Breast epithelium (tissue), 4 donors: Measurements from ENCODE around the gene NUDT19. TPM values are rescaled to one million over a fixed set of nuclear protein-coding genes. Genes with fewer than 3 reads are reported as not detected.
"Not testable (repeated sequence)": the region's sequence is repeated elsewhere in the genome, so short reads cannot be mapped to it uniquely, and the experiment has no call there.

Source experiments
- DNase-seq, 2 donors: peaks; one replicate each; pipeline ENCODE4 v3.0.0-alpha.2; 2019; ENCODE audit warnings: low spot score in 2 of 2
- H3K27ac ChIP-seq, 2 donors: fragments of 200-600 bp; sonication (generic) in 1 of 2; one replicate each; pipeline ENCODE4 v1.5.1; 2016 to 2019; ENCODE audit warnings: mild to moderate bottlenecking in 1 of 2
- H3K27me3 ChIP-seq, 2 donors: fragments of 200-600 bp; sonication (generic) in 1 of 2; one replicate each; pipeline versions ENCODE4 v1.5.1 to v1.6.0; 2017 to 2019; ENCODE audit warnings: control low read depth in 1 of 2, mild to moderate bottlenecking in 1 of 2
- H3K36me3 ChIP-seq: fragments of 200-600 bp; one replicate; pipeline ENCODE4 v1.5.1; 2019
- H3K4me1 ChIP-seq, 2 donors: fragments of 200-600 bp; sonication (generic); one replicate each; pipeline ENCODE4 v1.5.1; 2016 to 2019; ENCODE audit warnings: control low read depth in 1 of 2
- H3K4me3 ChIP-seq, 3 donors: fragments of 200-600 bp; sonication (generic); 1 replicate in 2 of 3; 2 replicates in 1 of 3; pipeline ENCODE4 v1.5.1; 2016 to 2019; ENCODE audit warnings: mild to moderate bottlenecking in 3 of 3, moderate library complexity in 2 of 3
- H3K9me3 ChIP-seq, 2 donors: fragments of 200-600 bp; sonication (generic) in 1 of 2; one replicate each; pipeline ENCODE4 v1.5.1; 2016 to 2019; ENCODE audit warnings: control low read depth in 1 of 2
- CTCF ChIP-seq, 3 donors: fragments of 450-650 bp; IDR thresholded peaks; one replicate each; pipeline ENCODE4 v1.5.1; 2016 to 2017; ENCODE audit warnings: antibody characterized with exemption in 3 of 3, mild to moderate bottlenecking in 3 of 3, moderate library complexity in 3 of 3
- POLR2A ChIP-seq: fragments of 450-650 bp; IDR thresholded peaks from one replicate; pipeline ENCODE4 v1.6.1; 2016; ENCODE audit warnings: antibody characterized with exemption, mild to moderate bottlenecking, moderate library complexity
- POLR2AphosphoS5 ChIP-seq, 3 donors: sonication (generic); formaldehyde crosslinking; IDR thresholded peaks; one replicate each; pipeline ENCODE4 v1.6.1; 2017; ENCODE audit warnings: antibody characterized with exemption in 3 of 3
- intact Hi-C: fragments of 100-400 bp; cut with DNase I; formaldehyde crosslinking; loops from one replicate; pipeline ENCODE4 v1.15.1; 2023; ENCODE audit warnings: low total_unique reads
- total RNA-seq, 3 donors: library from RNA; depleted of rRNA; stranded (reverse); fragments of >200 nt; gene quantifications; one replicate each; pipeline ENCODE4 v1.1.0, GENCODE V29; 2016

Gene NUDT19
- total RNA-seq, 3 donors from 2014 or later, result 7.2 to 9.5 (median 8.0) TPM

- no peak overlapping the region for H3K4me3 ChIP-seq
- no peak for DNase-seq
- intact Hi-C loops, result no loop called here
- no peak overlapping the region for H3K27ac ChIP-seq
- H3K36me3 ChIP-seq, result no peaks in the 10 kb centered on the region
- H3K9me3 ChIP-seq, result no peaks in the 10 kb centered on the region
- no peaks in the 10 kb centered on the region for H3K4me1 ChIP-seq
- no peak for TF ChIP-seq POLR2AphosphoS5 (IDR thresholded peaks at IDR 0.05)
- no peak for TF ChIP-seq POLR2A
- no peak for TF ChIP-seq CTCF (IDR thresholded peaks at IDR 0.05)
- no peaks in the 10 kb centered on the region for H3K27me3 ChIP-seq
Measured at GRCh38 chr19:32688311-32688710, 3.3 kb upstream of the NUDT19 start.

DNA sequence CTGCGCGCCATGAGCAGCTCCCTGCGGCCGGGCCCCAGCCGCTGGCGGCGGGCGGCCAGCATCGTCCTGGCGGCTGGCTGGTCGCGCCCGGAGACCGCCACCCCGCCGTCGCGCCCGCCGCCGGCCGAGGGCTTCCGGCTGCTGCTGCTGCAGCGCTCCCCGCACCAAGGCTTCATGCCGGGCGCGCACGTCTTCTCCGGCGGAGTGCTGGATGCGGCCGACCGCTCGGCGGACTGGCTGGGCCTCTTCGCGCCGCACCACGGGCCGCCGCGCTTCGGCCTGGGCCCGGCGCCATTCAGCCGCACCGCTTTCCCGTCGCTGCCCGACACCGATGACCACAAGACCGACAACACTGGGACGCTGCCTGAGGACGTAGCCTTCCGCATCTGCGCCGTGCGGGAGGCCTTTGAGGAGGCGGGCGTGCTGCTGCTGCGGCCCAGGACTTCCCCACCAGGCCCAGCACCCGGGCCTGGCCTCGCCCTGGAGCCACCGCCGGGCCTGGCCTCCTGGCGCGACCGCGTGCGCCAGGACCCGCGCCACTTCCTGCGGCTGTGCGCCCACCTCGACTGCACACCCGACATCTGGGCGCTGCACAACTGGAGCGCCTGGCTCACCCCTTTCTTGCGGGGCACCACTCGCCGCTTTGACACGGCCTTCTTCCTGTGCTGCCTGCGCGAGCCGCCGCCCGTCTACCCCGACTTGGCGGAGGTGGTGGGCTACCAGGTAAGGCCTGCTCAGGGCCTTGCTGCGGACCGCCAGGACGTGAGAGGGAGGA is 518 bp downstream of the NUDT19 start:
- Histone ChIP-seq H3K9me3 (no peaks in the 10 kb centered on the region), H3K36me3 (no peaks in the 10 kb centered on the region), H3K4me3 (peak overlapping the region; percentile 64 to 97 (median 78)), H3K27ac (peak overlapping the region; percentile 79 to 93), H3K27me3 (no peaks in the 10 kb centered on the region), H3K4me1 (peaks cover 0 to 5% of the 10 kb centered on the region in 2 donors)
- peak in 1 of 2 donors; percentile 67 for DNase-seq
- no peak for TF ChIP-seq POLR2AphosphoS5 (IDR thresholded peaks at IDR 0.05)
- TF ChIP-seq POLR2A, result no peak
- TF ChIP-seq CTCF (IDR thresholded peaks at IDR 0.05), result no peak
- intact Hi-C loops, result no loop called here

- intact Hi-C loops, result no loop called here
- peak overlapping the region; percentile 79 to 93 for H3K27ac ChIP-seq
Measured at GRCh38 chr19:32692727-32693061, 1.1 kb downstream of the NUDT19 start.

DNA sequence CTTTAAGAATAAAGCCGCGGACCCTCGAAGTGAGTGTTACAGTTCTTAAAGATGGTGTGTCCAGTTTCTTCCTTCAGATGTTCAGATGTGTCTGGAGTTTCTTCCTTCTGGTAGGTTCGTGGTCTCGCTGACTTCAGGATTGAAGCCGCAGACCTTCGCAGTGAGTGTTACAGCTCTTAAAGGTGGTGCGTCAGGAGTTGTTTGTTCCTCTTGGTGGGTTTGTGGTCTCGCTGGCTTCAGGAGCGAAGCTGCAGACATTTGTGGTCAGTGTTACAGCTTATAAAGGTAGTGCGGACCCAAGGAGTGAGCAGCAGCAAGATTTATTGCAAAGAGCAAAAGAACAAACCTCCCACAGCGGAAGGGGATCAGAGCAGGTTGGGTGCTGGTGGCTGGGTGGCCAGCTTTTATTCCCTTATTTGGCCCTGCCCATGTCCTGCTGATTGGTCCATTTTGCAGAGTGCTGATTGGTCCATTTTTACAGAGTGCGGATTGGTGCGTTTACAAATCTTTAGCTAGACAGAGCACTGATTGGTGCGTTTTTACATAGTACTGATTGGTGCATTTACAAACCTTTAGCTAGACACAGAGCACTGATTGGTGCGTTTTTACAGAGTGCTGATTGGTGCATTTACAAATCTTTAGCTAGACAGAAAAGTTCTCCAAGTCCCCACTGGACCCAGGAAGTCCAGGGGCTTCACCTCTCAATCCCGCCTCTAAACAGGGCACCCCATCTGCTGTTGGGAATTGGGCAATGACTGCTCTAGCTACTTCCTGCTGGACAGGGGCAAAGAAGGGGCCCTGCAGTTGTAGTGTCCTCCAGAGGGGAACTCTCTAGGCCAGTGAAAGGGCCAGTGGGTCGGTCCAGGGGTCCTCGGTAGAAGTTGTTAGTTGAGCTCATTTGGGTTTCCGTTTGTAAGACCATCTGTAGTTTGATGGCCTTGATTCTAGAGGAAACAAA is 1.8 kb downstream of the NUDT19 start:
- DNase-seq, H3K36me3 ChIP-seq, H3K9me3 ChIP-seq, H3K4me1 ChIP-seq, H3K27me3 ChIP-seq, intact Hi-C loops: not testable (repeated sequence)
- Histone ChIP-seq H3K27ac (peak overlapping the region in 1 of 2 donors; percentile 49), H3K4me3 (peak overlapping the region; percentile 64 to 97 (median 78))

More at GRCh38 chr19:32692727-32693061, 1.1 kb downstream of the NUDT19 start:
- H3K4me1 ChIP-seq, result peaks cover 0 to 5% of the 10 kb centered on the region in 2 donors
- TF ChIP-seq POLR2A, result no peak
- TF ChIP-seq POLR2AphosphoS5 (IDR thresholded peaks at IDR 0.05), result no peak
- H3K27me3 ChIP-seq, result no peaks in the 10 kb centered on the region
- no peaks in the 10 kb centered on the region for H3K9me3 ChIP-seq
- H3K4me3 ChIP-seq, result peak overlapping the region; percentile 64 to 97 (median 78)
- H3K36me3 ChIP-seq, result no peaks in the 10 kb centered on the region
- DNase-seq, result no peak

GRCh38 chr19:32694316-32694715 is 2.7 kb downstream of the NUDT19 start:
- H3K9me3 ChIP-seq, H3K36me3 ChIP-seq, H3K4me1 ChIP-seq, H3K27me3 ChIP-seq, intact Hi-C loops, DNase-seq: not testable (repeated sequence)
- H3K27ac ChIP-seq, result peak overlapping the region in 1 of 2 donors; percentile 49
- peak overlapping the region in 2 of 3 donors; percentile 78 to 97 for H3K4me3 ChIP-seq

DNA sequence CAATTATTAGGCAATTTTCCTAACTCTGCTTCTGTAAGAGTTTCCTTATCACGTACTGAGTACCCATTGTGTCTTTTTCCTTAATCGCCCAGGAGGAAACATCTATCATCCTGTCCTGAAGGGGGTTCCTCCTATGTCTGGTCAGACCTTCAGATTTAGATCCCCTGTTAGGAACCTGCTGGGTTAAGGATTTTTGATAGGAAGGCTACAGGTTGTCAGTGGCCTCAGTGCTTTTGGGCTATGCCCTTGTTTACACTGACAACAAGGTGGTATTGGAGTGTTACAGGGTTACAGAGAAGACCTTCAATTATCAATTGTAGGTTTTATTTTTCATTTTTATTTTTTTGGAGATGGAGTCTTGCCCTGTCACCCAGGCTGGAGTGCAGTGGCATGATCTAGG is 3.2 kb downstream of the NUDT19 start:
- DNase-seq, H3K4me1 ChIP-seq, H3K9me3 ChIP-seq, intact Hi-C loops, H3K36me3 ChIP-seq, H3K27me3 ChIP-seq, H3K27ac ChIP-seq: not testable (repeated sequence)
- H3K4me3 ChIP-seq, result peak overlapping the region in 1 of 3 donors; percentile 97

DNA sequence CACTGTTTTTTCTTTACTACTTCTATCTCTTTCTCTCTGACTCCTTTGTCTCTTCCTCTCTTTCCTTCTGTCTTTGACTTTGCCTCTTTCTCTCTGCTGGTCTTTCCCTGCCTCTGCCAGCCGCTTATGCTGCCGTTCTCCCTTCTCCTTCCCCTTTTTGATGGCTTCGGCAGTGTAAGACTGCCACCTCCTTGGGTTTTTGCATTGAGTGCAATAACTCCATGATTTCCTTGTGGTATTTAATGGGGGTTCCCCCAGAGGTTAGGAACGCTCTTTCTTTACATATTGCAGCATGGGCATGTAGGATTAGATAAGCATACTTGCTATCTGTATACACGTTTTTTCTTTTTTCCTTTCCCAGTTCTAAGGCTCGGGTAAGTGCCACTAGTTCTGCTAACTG is 3.9 kb downstream of the NUDT19 start:
- H3K4me1 ChIP-seq, DNase-seq, H3K4me3 ChIP-seq, H3K36me3 ChIP-seq, H3K27ac ChIP-seq, H3K27me3 ChIP-seq, H3K9me3 ChIP-seq, intact Hi-C loops: not testable (repeated sequence)

- H3K4me1 ChIP-seq, H3K36me3 ChIP-seq, H3K27me3 ChIP-seq, intact Hi-C loops, H3K4me3 ChIP-seq, H3K9me3 ChIP-seq, H3K27ac ChIP-seq, DNase-seq: not testable (repeated sequence)
Measured at GRCh38 chr19:32696771-32697170, 5.2 kb downstream of the NUDT19 start.

- peaks cover 22 to 23% of the 10 kb centered on the region in 2 donors for H3K9me3 ChIP-seq
- H3K4me3 ChIP-seq, DNase-seq, intact Hi-C loops, H3K27ac ChIP-seq, H3K4me1 ChIP-seq, H3K27me3 ChIP-seq, H3K36me3 ChIP-seq: not testable (repeated sequence)
Measured at GRCh38 chr19:32700129-32700528, 8.5 kb downstream of the NUDT19 start.
